HEK293T (cell line): ENCODE data around the gene FAM118A.

Experiments
- FOXA1 ChIP-seq: fragments of 450-650 bp; IDR thresholded peaks from 2 replicates; pipeline ENCODE4 v1.6.1; 2016; ENCODE audit warnings: mild to moderate bottlenecking
- FOXK2 ChIP-seq: fragments of 450-650 bp; IDR thresholded peaks from 2 replicates; pipeline ENCODE4 v1.6.1; 2016; ENCODE audit warnings: mild to moderate bottlenecking
- FOXM1 ChIP-seq: fragments of 450-650 bp; IDR thresholded peaks from 2 replicates; pipeline ENCODE4 v1.6.1; 2017; ENCODE audit warnings: mild to moderate bottlenecking, borderline replicate concordance

DNA sequence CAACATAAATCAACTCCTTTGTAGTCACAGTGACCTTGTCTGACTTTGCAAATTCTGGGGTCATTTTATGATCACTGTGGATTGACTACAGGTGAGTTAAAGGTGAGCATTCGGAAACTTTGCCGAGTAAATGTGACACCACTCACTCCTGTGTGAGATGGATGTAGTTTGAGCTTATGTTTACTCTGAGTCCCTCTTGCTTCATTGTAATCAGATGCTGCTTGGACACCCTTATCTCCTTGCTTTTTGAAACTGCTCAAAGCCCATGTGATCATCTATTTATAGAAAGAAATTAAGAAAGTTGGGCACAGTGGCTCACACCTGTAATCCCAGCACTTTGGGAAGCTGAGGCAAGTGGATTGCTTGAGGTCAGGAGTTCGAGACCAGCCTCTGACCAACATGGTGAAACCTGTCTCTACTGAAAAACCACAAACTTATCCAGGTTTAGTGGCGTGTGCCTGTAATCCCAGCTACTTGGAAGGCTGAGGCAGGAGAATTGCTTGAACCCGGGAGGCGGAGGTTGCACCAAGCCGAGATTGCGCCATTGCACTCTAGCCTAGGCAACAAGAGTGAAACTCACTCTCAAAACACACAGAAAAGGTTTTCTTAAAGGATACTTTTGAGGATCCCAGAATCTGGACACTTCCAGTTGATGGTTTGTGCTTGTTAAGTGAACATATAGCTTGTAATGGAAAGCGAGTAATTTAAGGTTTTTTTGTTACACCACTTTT, 7.2 kb downstream of the FAM118A start:
- TF ChIP-seq FOXA1 (no peak), FOXK2 (no peak), FOXM1 (no peak)
